NT2/D1 (cell line): ENCODE measurements around the gene KIF6.

ENCODE experiments used
- DNase-seq: peaks from one replicate; pipeline ENCODE4 v3.0.0-alpha.2; 2011; ENCODE audit warnings: low read depth, low spot score
- H3K27me3 ChIP-seq: 2 replicates; pipeline ENCODE4 v1.6.0; 2011; ENCODE audit warnings: mild to moderate bottlenecking; ENCODE audit not compliant: insufficient read length, insufficient read depth
- H3K36me3 ChIP-seq: 2 replicates; pipeline ENCODE4 v1.6.1; 2011; ENCODE audit warnings: mild to moderate bottlenecking, low read length, mixed read lengths; ENCODE audit not compliant: insufficient read depth, insufficient read length
- H3K4me1 ChIP-seq: 2 replicates; pipeline ENCODE4 v1.5.1; 2011; ENCODE audit not compliant: insufficient read depth, insufficient read length
- H3K4me3 ChIP-seq: 2 replicates; pipeline ENCODE4 v1.5.1; 2011; ENCODE audit warnings: low read depth; ENCODE audit not compliant: insufficient read length
- H3K9ac ChIP-seq: 2 replicates; pipeline ENCODE4 v1.6.0; 2011; ENCODE audit warnings: low read depth; ENCODE audit not compliant: insufficient read length
- H3K9me3 ChIP-seq: 2 replicates; pipeline ENCODE4 v1.5.1; 2011; ENCODE audit warnings: mild to moderate bottlenecking, low read length; ENCODE audit not compliant: insufficient read depth
- SUZ12 ChIP-seq: IDR thresholded peaks from 2 replicates; pipeline ENCODE4 v1.6.1; 2011; ENCODE audit not compliant: insufficient read length, insufficient read depth; ENCODE audit errors: extremely low read depth
- YY1 ChIP-seq: IDR thresholded peaks from 2 replicates; pipeline ENCODE4 v1.6.1; 2011; ENCODE audit not compliant: insufficient read length, insufficient read depth
- ZNF274 ChIP-seq: IDR thresholded peaks from 2 replicates; pipeline ENCODE4 v1.6.1; 2011; ENCODE audit warnings: mild to moderate bottlenecking, low read depth, low read length

KIF6 gene

GRCh38 chr6:39558591-39559190 is 166.5 kb downstream of the KIF6 start:
- H3K9me3 ChIP-seq, result no peaks in the 10 kb centered on the region
- H3K4me3 ChIP-seq, result no peak overlapping the region
- DNase-seq, result no peak
- no peaks in the 10 kb centered on the region for H3K27me3 ChIP-seq
- TF ChIP-seq YY1 (no peak), SUZ12 (no peak), ZNF274 (no peak)
- no peaks in the 10 kb centered on the region for H3K36me3 ChIP-seq
- peaks cover 2% of the 10 kb centered on the region for H3K4me1 ChIP-seq
- no peak overlapping the region for H3K9ac ChIP-seq

- Histone ChIP-seq H3K27me3 (no peaks in the 10 kb centered on the region), H3K36me3 (no peaks in the 10 kb centered on the region), H3K4me1 (peaks cover 2% of the 10 kb centered on the region), H3K9me3 (no peaks in the 10 kb centered on the region), H3K9ac (no peak overlapping the region), H3K4me3 (no peak overlapping the region)
- TF ChIP-seq SUZ12 (no peak), YY1 (no peak), ZNF274 (no peak)
- DNase-seq, result no peak
These were observed 167.1 kb downstream of the KIF6 start for GRCh38 chr6:39558079-39558478.

GRCh38 chr6:39555136-39555535 is 170.1 kb downstream of the KIF6 start:
- Histone ChIP-seq H3K9ac (no peak overlapping the region), H3K4me3 (no peak overlapping the region), H3K27me3 (no peaks in the 10 kb centered on the region), H3K4me1 (peaks cover 2% of the 10 kb centered on the region), H3K36me3 (no peaks in the 10 kb centered on the region), H3K9me3 (no peaks in the 10 kb centered on the region)
- no peak for DNase-seq
- TF ChIP-seq ZNF274 (no peak), YY1 (no peak), SUZ12 (no peak)

- Histone ChIP-seq H3K27me3 (no peaks in the 10 kb centered on the region), H3K4me1 (peaks cover 2% of the 10 kb centered on the region), H3K4me3 (no peak overlapping the region), H3K9me3 (no peaks in the 10 kb centered on the region), H3K36me3 (no peaks in the 10 kb centered on the region), H3K9ac (no peak overlapping the region)
- TF ChIP-seq YY1 (no peak), ZNF274 (no peak), SUZ12 (no peak)
- DNase-seq, result no peak
These were observed 171.1 kb downstream of the KIF6 start for GRCh38 chr6:39553860-39554802.

GRCh38 chr6:39553029-39553428 is 172.2 kb downstream of the KIF6 start:
- Histone ChIP-seq H3K4me3 (no peak overlapping the region), H3K4me1 (peaks cover 2% of the 10 kb centered on the region), H3K9me3 (no peaks in the 10 kb centered on the region), H3K9ac (no peak overlapping the region), H3K27me3 (no peaks in the 10 kb centered on the region), H3K36me3 (no peaks in the 10 kb centered on the region)
- TF ChIP-seq YY1 (no peak), ZNF274 (no peak), SUZ12 (no peak)
- no peak for DNase-seq

DNA sequence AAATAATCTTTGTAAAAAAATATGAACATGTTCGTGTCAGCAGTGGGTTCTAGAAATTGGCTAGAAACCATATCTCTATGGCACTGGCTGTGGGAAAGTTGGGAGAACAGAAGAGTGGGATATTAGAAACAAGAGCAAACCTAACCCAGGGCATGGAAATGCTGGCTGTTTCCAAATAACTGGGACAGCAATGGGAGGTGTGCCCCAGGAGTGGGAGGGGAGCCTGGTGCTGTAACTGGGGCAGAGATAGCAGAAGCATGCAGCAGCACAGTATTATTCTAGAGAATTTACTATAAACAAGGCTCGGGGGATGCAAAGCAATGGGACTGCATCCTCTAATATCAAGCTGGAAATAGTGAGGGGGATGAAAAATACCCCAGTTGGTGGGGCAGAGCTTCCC is 175.0 kb downstream of the KIF6 start:
- Histone ChIP-seq H3K4me1 (peaks cover 2% of the 10 kb centered on the region), H3K4me3 (no peak overlapping the region), H3K9me3 (no peaks in the 10 kb centered on the region), H3K27me3 (no peaks in the 10 kb centered on the region), H3K9ac (no peak overlapping the region), H3K36me3 (no peaks in the 10 kb centered on the region)
- DNase-seq, result no peak
- no peak for TF ChIP-seq YY1
- TF ChIP-seq ZNF274, result no peak
- TF ChIP-seq SUZ12, result no peak

DNA sequence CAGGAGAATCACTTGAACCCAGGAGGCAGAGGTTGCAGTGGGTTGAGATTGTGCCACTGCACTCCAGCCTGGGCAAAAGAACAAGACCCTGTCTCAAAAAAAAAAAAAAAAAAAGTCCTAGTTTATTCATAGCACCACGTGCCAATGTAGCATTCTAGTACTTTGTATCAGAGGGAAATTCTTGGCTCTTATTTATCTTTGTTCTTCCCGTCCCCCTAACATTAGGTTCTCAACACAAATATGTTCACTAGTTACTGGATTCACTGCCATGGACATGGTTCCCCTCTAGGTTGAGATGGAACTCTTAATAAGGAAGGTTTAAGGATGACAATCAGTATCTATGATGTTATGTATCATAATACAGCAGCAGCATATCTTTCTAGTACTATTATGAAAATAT is 178.5 kb downstream of the KIF6 start:
- no peak overlapping the region for H3K4me3 ChIP-seq
- no peak for TF ChIP-seq SUZ12
- TF ChIP-seq YY1, result no peak
- no peak for TF ChIP-seq ZNF274
- no peak overlapping the region for H3K9ac ChIP-seq
- H3K9me3 ChIP-seq, result no peaks in the 10 kb centered on the region
- no peaks in the 10 kb centered on the region for H3K27me3 ChIP-seq
- no peaks in the 10 kb centered on the region for H3K36me3 ChIP-seq
- H3K4me1 ChIP-seq, result no peaks in the 10 kb centered on the region
- DNase-seq, result no peak
